Stomach smooth muscle (tissue), 2 donors: ENCODE measurements around the gene GRM5.
"Not testable (repeated sequence)": the region's sequence is repeated elsewhere in the genome, so short reads cannot be mapped to it uniquely, and the experiment has no call there.

Source experiments
- H3K27ac ChIP-seq: one replicate; pipeline ENCODE4 v1.7.0; 2013; ENCODE audit warnings: mild to moderate bottlenecking, low read length, inconsistent platforms
- H3K27me3 ChIP-seq, 2 donors: one replicate each; pipeline ENCODE4 v1.7.0; 2013; ENCODE audit warnings: low read length in 2 of 2; ENCODE audit not compliant: insufficient read depth in 2 of 2, control insufficient read depth in 1 of 2
- H3K36me3 ChIP-seq, 2 donors: one replicate each; pipeline ENCODE4 v1.7.0; 2013; ENCODE audit warnings: low read length in 2 of 2; ENCODE audit not compliant: control insufficient read depth in 2 of 2, insufficient read depth in 2 of 2
- H3K4me1 ChIP-seq: one replicate; pipeline ENCODE4 v1.7.0; 2013; ENCODE audit warnings: low read length; ENCODE audit not compliant: control insufficient read depth, insufficient read depth
- H3K4me3 ChIP-seq, 2 donors: one replicate each; pipeline ENCODE4 v1.7.0; 2013; ENCODE audit warnings: low read length in 2 of 2
- H3K9ac ChIP-seq, 2 donors: one replicate each; pipeline ENCODE4 v1.7.0; 2013; ENCODE audit warnings: low read length in 2 of 2, mild to moderate bottlenecking in 1 of 2
- H3K9me3 ChIP-seq, 2 donors: one replicate each; pipeline ENCODE4 v1.7.0; 2013; ENCODE audit warnings: low read length in 2 of 2; ENCODE audit not compliant: control insufficient read depth in 2 of 2
- donor health status: healthy.
- donor health status: Pancreatic carcinoma.

Gene GRM5

GRCh38 chr11:88552379-88553062 is 513.3 kb downstream of the GRM5 start:
- no peak overlapping the region for H3K9ac ChIP-seq
- no peaks in the 10 kb centered on the region for H3K9me3 ChIP-seq
- H3K36me3 ChIP-seq: no peaks in the 10 kb centered on the region
- H3K27ac ChIP-seq: no peak overlapping the region
- no peaks in the 10 kb centered on the region for H3K27me3 ChIP-seq
- no peak overlapping the region for H3K4me3 ChIP-seq
- no peaks in the 10 kb centered on the region for H3K4me1 ChIP-seq

DNA sequence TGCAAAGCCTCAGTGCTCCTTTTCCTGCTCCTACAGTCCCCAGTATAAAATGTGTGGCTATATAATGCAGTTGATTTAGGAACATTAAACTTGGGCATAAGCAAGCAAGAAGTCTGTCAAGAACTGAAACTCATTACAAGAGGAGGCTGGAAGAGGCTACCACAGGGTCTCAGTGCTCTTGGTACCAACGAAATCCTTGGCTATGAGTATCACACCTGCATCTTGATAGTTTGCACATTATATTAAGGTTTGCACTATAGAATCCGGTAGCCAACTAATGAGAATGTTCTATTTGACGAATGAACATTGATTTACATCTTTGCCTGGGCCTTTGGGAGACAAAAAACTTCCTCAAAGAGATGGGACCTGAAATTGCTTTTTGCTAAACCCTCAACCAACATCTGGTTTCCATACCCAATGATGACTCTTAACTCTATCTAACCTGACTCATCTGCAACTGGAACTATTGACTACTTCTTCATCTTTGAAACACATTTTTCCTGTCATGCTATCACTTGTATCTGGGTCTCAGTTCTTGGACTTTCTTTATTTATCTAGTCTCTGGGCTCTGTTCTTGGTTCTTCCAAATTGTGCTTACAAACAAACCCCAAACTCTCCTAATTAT is 521.0 kb downstream of the GRM5 start:
- Histone ChIP-seq H3K27ac (no peak overlapping the region), H3K36me3 (no peaks in the 10 kb centered on the region), H3K9ac (no peak overlapping the region), H3K4me3 (no peak overlapping the region), H3K4me1 (no peaks in the 10 kb centered on the region), H3K27me3 (no peaks in the 10 kb centered on the region), H3K9me3 (no peaks in the 10 kb centered on the region)

DNA sequence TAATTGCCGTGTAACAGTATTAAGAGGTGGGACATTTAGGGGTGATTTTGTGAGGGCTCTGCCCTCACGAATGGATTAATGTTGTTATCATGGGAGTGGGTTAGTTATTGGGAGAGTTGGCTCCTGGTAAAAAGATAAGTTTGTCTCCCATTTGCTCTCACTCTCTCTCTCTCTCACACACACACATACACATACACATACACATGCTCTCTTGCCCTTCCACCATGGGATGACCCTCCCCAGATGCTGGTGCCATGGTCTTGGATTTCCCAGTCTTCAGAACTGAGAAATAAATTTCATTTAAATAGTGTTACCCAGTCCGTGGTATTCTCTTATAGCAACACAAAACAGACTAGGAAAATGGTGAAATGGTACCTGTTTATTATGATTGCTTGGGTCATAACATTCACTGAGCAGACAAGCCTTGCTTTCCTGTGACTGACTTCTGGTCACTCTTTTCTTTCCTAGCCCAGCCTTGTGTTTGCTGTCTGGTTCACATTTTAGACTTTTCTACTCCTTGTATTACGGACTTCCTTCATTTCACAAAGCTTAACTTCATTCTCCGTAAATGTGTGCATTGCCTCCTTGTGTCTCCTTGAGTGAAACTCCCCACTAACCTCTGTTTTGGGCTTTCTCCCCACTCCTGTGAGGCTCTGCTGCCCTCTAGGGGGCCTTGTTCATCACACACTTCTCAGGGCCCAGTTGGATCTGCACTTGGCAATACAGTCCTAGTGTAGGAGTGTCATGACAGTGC is 521.7 kb downstream of the GRM5 start:
- Histone ChIP-seq H3K4me1 (no peaks in the 10 kb centered on the region), H3K27me3 (no peaks in the 10 kb centered on the region), H3K27ac (no peak overlapping the region), H3K9ac (no peak overlapping the region), H3K4me3 (no peak overlapping the region), H3K9me3 (no peaks in the 10 kb centered on the region), H3K36me3 (no peaks in the 10 kb centered on the region)

- H3K27ac ChIP-seq: no peak overlapping the region
- no peak overlapping the region for H3K4me3 ChIP-seq
- H3K27me3 ChIP-seq: no peaks in the 10 kb centered on the region
- no peaks in the 10 kb centered on the region for H3K36me3 ChIP-seq
- H3K9me3 ChIP-seq: no peaks in the 10 kb centered on the region
- no peak overlapping the region for H3K9ac ChIP-seq
- no peaks in the 10 kb centered on the region for H3K4me1 ChIP-seq
These were observed 524.8 kb downstream of the GRM5 start for GRCh38 chr11:88541006-88541405.

- Histone ChIP-seq H3K27ac (no peak overlapping the region), H3K36me3 (no peaks in the 10 kb centered on the region), H3K27me3 (no peaks in the 10 kb centered on the region), H3K4me1 (no peaks in the 10 kb centered on the region), H3K9me3 (no peaks in the 10 kb centered on the region), H3K9ac (no peak overlapping the region), H3K4me3 (no peak overlapping the region)
These were observed 527.7 kb downstream of the GRM5 start for GRCh38 chr11:88538098-88538497.

- H3K36me3 ChIP-seq: no peaks in the 10 kb centered on the region
- H3K9me3 ChIP-seq: no peaks in the 10 kb centered on the region
- H3K9ac ChIP-seq: no peak overlapping the region
- no peak overlapping the region for H3K27ac ChIP-seq
- H3K4me1 ChIP-seq: no peaks in the 10 kb centered on the region
- no peak overlapping the region for H3K4me3 ChIP-seq
- H3K27me3 ChIP-seq: no peaks in the 10 kb centered on the region
These were observed 528.2 kb downstream of the GRM5 start for GRCh38 chr11:88537613-88538012.

DNA sequence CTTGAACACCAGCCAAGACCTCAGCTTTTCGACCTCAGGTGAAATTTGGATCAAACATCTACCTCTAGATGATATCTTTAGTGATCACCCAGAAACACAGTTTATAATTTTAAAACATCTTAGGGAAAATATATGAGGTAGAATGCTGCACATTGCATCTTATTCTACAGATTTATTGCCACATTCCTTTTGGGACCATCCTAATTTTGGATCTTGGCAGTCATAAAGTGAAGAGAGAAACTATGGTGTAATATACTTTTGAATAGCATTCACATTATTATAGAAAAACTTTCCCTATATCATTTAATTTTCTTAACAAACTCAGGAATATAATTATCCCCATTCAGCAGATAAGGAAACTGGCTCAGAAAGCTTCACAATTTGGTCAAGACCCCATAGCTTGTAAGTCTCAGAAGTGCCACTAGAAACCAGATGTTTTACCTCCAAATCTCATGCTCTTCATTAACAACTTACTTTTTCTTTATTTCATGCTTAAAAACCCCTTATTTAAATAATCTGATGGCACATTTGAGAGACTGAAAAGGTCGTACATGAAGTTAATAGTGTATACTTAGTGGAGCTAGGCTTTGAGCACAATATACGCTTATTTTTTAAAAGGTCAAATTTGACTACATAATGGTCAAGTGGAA is 529.0 kb downstream of the GRM5 start:
- Histone ChIP-seq H3K9me3 (no peaks in the 10 kb centered on the region), H3K36me3 (no peaks in the 10 kb centered on the region), H3K27me3 (no peaks in the 10 kb centered on the region), H3K27ac (no peak overlapping the region), H3K4me3 (no peak overlapping the region), H3K9ac (no peak overlapping the region), H3K4me1 (no peaks in the 10 kb centered on the region)

DNA sequence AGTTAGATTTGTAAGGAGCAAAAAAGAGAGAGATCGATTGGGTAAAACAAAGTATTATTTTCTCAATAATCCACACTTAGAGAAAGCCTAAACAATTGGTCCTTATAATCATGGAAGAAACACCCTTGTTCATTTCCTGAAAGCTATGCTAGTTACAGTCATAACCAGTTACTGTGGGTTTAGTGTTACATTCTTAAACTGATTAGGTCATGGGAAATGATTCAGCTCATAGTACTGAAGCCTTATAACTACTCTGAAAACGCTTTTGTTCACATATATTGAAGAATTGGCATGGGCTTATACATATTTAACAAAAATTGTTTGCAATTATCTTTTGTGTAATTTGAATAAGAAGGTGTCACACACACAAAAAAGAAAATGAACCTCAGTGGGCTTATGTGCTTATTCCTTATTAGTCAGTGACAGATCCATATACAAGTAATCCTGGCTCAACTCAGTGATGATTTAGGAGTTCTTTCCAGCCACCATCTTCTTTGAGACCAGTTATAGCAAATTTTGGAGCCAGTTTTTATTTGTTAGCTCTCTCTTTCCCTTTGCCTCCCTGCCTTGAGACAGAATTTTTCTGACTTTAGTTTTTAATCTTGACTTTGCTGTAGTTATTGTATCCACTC is 529.8 kb downstream of the GRM5 start:
- Histone ChIP-seq H3K9ac (no peak overlapping the region), H3K4me1 (no peaks in the 10 kb centered on the region), H3K4me3 (no peak overlapping the region), H3K36me3 (no peaks in the 10 kb centered on the region), H3K27me3 (no peaks in the 10 kb centered on the region), H3K9me3 (no peaks in the 10 kb centered on the region), H3K27ac (no peak overlapping the region)

GRCh38 chr11:88535266-88535665 is 530.5 kb downstream of the GRM5 start:
- H3K27me3 ChIP-seq: no peaks in the 10 kb centered on the region
- H3K4me1 ChIP-seq: no peaks in the 10 kb centered on the region
- H3K27ac ChIP-seq: no peak overlapping the region
- no peak overlapping the region for H3K9ac ChIP-seq
- H3K9me3 ChIP-seq: no peaks in the 10 kb centered on the region
- H3K4me3 ChIP-seq: no peak overlapping the region
- H3K36me3 ChIP-seq: no peaks in the 10 kb centered on the region

DNA sequence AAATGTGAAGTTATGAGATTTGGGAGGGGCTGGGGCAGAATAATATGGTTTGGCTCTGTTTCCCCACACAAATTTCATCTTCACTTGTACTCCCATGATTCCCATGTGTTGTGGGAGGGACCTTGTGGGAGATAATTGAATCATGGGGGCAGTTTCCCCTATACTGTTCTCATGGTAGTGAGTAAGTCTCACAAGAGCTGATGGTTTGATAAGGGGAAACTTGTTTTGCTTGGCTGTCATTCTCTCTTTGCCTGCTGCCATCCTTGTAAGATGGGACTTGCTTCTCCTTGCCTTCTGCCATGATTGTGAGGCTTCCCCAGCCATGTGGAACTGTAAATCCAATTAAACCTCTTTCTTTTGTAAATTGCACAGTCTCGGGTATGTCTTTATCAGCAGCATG is 531.1 kb downstream of the GRM5 start:
- not testable (repeated sequence) for H3K27ac ChIP-seq, H3K27me3 ChIP-seq, H3K4me1 ChIP-seq, H3K9ac ChIP-seq, H3K4me3 ChIP-seq, H3K36me3 ChIP-seq, H3K9me3 ChIP-seq
